K562 treated with DMSO at 1 percent for 4 hours (cell line): Measurements from ENCODE around the gene OR2AJ1. TPM values are rescaled to one million over a fixed set of nuclear protein-coding genes. Genes with fewer than 3 reads are reported as not detected.

Experiments used
- total RNA-seq: library from RNA; unstranded; fragments of 300-600 nt; gene quantifications from 2 replicates; pipeline ENCODE4 v1.2.3, GENCODE V29; 2022; ENCODE audit not compliant: insufficient read depth

The OR2AJ1 gene, protein sequence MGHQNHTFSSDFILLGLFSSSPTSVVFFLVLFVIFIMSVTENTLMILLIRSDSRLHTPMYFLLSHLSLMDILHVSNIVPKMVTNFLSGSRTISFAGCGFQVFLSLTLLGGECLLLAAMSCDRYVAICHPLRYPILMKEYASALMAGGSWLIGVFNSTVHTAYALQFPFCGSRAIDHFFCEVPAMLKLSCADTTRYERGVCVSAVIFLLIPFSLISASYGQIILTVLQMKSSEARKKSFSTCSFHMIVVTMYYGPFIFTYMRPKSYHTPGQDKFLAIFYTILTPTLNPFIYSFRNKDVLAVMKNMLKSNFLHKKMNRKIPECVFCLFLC
- not detected in 2 replicates for total RNA-seq

DNA sequence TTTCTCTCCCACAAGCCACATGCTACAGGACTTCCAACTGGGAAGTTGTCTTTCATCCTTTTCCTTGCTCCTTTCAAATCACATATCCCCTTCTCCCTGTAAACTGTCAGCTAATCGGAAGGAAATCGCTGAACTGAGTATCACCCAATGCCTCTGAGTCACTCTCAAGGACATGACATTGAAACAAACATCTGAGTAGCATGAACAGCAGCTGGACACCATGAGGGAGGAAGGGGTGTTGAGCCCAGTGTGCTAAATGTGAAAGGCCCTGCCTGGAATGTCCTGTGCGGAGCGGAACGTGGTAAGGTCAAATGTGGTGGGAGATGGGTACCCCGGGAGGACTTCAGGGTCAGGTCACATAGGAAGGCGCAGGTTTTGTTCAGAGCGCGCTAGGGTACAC is at the start of gene OR2AJ1:
Gene OR2AJ1 (plus strand): TSS at position 22 of the 400 bp plus-strand sequence. CDS start 8,880 bp downstream, outside the sequence.

DNA sequence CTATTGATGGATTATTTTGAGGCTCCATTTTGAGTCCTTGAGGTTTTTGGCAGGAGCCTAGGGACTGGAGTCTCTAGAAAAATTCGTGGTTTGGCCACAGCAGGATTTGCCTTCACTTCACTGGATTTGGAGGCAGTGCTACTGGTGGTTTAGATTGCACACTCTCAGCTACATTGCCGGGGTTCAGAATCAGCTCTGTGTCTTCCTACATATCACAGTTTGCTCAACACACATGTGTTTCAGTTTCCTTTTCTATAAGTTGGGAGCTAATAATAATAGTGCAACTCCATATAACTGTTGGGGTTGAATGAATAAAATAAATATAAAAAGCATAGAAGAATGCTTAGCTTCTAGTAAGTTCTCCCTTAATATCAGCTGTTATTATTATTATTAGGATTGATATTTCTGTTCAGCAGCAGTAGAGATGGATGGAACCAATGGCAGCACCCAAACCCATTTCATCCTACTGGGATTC is 29.5 kb upstream of the OR2AJ1 start, which contains the start of gene OR2W3:
Gene OR2W3 (plus strand): TSS at position 425 of the 475 bp plus-strand sequence. CDS start 0 bp downstream, at position 425.

DNA sequence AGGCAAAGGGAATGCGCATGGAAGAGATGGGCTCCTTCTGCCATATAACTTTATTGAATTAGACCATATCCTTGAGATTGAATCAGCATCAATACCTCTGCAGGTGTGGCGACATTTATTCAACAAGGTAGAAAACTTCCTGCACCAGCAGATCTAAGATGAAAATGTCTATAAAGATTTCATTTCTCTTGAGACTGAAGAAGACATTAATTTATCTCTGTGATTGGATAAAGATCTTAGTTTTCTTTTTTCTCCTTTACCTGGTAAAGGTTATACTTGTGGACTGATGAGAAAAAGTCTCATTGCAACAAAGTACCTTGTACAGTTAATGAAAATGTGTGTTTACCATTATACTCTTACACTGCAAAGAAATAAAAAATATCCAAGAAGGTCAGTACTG is 4.7 kb upstream of the OR2AJ1 start, which contains the start of gene OR2T8:
Gene OR2T8 (plus strand): TSS at position 301 of the 400 bp plus-strand sequence. CDS start 766 bp downstream, outside the sequence.

DNA sequence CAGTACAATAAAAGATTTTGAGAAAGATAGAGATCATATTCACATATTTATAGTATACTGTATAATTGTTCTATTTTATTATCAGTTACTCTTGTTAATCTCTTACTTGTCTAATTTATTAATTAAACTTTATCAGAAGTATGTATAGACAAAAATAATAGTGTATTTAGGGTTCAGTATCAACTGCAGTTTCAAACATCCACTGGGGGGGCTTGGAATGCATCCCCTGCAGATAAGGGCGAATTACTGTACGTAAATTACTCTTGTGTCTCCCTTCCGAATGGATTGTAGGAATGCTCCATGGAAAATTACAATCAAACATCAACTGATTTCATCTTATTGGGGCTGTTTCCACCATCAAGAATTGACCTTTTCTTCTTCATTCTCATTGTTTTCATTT is 23.9 kb downstream of the OR2AJ1 start, which contains the start of gene OR2L8:
Gene OR2L8 (plus strand): TSS at position 301 of the 400 bp plus-strand sequence. CDS start 0 bp downstream, at position 301.

DNA sequence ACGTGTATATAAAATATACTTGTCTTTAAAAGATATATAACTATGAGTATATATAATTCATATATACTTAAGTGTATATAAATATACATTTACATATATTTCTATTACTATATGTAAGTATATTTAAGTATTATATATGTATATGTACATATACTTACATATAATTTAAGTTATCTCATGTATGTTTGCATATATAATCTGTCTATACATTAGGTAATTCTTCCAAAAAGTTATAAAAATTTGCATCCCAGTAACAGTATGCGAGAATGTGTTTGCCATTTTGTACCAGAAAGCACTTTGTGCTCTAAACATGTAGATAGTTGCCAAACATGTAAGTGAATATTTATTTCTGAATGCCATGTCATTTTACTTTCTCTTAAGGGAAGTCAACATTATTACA is 40.2 kb downstream of the OR2AJ1 start, which contains the start of gene OR2AK2:
Gene OR2AK2 (plus strand): TSS at position 301 of the 400 bp plus-strand sequence. CDS start 144 bp downstream, outside the sequence.

Other genes with a start within 250 kb of the OR2AJ1 start
- gene OR13G1, start 245.2 kb upstream of the OR2AJ1 start, total RNA-seq: not detected in 2 replicates
- gene OR6F1, start 208.2 kb upstream of the OR2AJ1 start, total RNA-seq: not detected in 2 replicates
- not detected in 2 replicates for gene OR14K1, start 186.3 kb upstream of the OR2AJ1 start, total RNA-seq
- not detected in 2 replicates for gene OR14A2, start 176.7 kb upstream of the OR2AJ1 start, total RNA-seq
- gene OR1C1, start 164.3 kb upstream of the OR2AJ1 start, total RNA-seq: not detected in 2 replicates
- gene OR14A16, start 100.8 kb upstream of the OR2AJ1 start, total RNA-seq: not detected in 2 replicates
- gene OR11L1, start 83.0 kb upstream of the OR2AJ1 start, total RNA-seq: not detected in 2 replicates
- 17.1 and 23.2 TPM in 2 replicates for gene TRIM58, start 67.7 kb upstream of the OR2AJ1 start, total RNA-seq
- gene OR2W3, start 29.3 kb upstream of the OR2AJ1 start, total RNA-seq: 5.1 and 7.4 TPM in 2 replicates
- not detected in 2 replicates for gene OR2T8, start 4.6 kb upstream of the OR2AJ1 start, total RNA-seq
- not detected in 2 replicates for gene OR2L8, start 24.0 kb downstream of the OR2AJ1 start, total RNA-seq
- gene OR2AK2, start 40.3 kb downstream of the OR2AJ1 start, total RNA-seq: not detected in 2 replicates
- gene OR2L5, start 88.8 kb downstream of the OR2AJ1 start, total RNA-seq: not detected in 2 replicates
- not detected in 2 replicates for gene OR2L2, start 105.2 kb downstream of the OR2AJ1 start, total RNA-seq
- not detected in 2 replicates for gene OR2L3, start 121.9 kb downstream of the OR2AJ1 start, total RNA-seq
- not detected in 2 replicates for gene OR2L13, start 170.3 kb downstream of the OR2AJ1 start, total RNA-seq
- not detected in 2 replicates for gene OR2M5, start 220.3 kb downstream of the OR2AJ1 start, total RNA-seq
- gene OR2M2, start 249.9 kb downstream of the OR2AJ1 start, total RNA-seq: not detected in 2 replicates